HEK293T (cell line): ENCODE results near the gene DMC1.

ENCODE experiments used
- CTCF ChIA-PET: fragments of 350-600 bp; formaldehyde crosslinking; extraction: SDS; loops from one replicate; lab custom pipeline; 2021; ENCODE audit warnings: antibody characterized with exemption, inconsistent platforms; lab: Yijun Ruan, JAX
- POLR2A ChIA-PET: fragments of 350-600 bp; formaldehyde crosslinking; extraction: SDS; loops from one replicate; lab custom pipeline; 2020; ENCODE audit warnings: antibody characterized with exemption, inconsistent platforms; lab: Yijun Ruan, JAX
- DNase-seq: peaks from one replicate; pipeline ENCODE4 v3.0.0; 2012; ENCODE audit warnings: mixed read lengths; ENCODE audit errors: extremely low spot score
- ARNT ChIP-seq: fragments of 450-650 bp; IDR thresholded peaks from 2 replicates; pipeline ENCODE4 v1.6.1; 2017; ENCODE audit warnings: mild to moderate bottlenecking
- BHLHE40 ChIP-seq: fragments of 450-650 bp; IDR thresholded peaks from 2 replicates; pipeline ENCODE4 v1.6.1; 2016; ENCODE audit warnings: mild to moderate bottlenecking, moderate library complexity, borderline replicate concordance
- CTBP1 ChIP-seq: fragments of 450-650 bp; IDR thresholded peaks from 2 replicates; pipeline ENCODE4 v1.6.1; 2016; ENCODE audit warnings: borderline replicate concordance
- ELF4 ChIP-seq: fragments of 450-650 bp; IDR thresholded peaks from 2 replicates; pipeline ENCODE4 v1.6.1; 2017; ENCODE audit warnings: antibody characterized with exemption
- FOXA1 ChIP-seq: fragments of 450-650 bp; IDR thresholded peaks from 2 replicates; pipeline ENCODE4 v1.6.1; 2016; ENCODE audit warnings: mild to moderate bottlenecking
- FOXK2 ChIP-seq: fragments of 450-650 bp; IDR thresholded peaks from 2 replicates; pipeline ENCODE4 v1.6.1; 2016; ENCODE audit warnings: mild to moderate bottlenecking
- FOXM1 ChIP-seq: fragments of 450-650 bp; IDR thresholded peaks from 2 replicates; pipeline ENCODE4 v1.6.1; 2017; ENCODE audit warnings: mild to moderate bottlenecking, borderline replicate concordance
- HDGF ChIP-seq: fragments of 450-650 bp; IDR thresholded peaks from 2 replicates; pipeline ENCODE4 v1.6.1; 2017; ENCODE audit warnings: antibody characterized with exemption, borderline replicate concordance
- L3MBTL2 ChIP-seq: fragments of 450-650 bp; conservative IDR thresholded peaks from 2 replicates; pipeline ENCODE4 v1.6.1; 2016; ENCODE audit warnings: mild to moderate bottlenecking
- LEF1 ChIP-seq: fragments of 450-650 bp; IDR thresholded peaks from 2 replicates; pipeline ENCODE4 v1.6.1; 2017; ENCODE audit warnings: mild to moderate bottlenecking, borderline replicate concordance
- NFRKB ChIP-seq: fragments of 450-650 bp; IDR thresholded peaks from 2 replicates; pipeline ENCODE4 v1.6.1; 2016; ENCODE audit warnings: mild to moderate bottlenecking, moderate library complexity
- PKNOX1 ChIP-seq: fragments of 450-650 bp; IDR thresholded peaks from 2 replicates; pipeline ENCODE4 v1.6.1; 2016
- SP1 ChIP-seq: fragments of 450-650 bp; IDR thresholded peaks from 2 replicates; pipeline ENCODE4 v1.6.1; 2017
- SUZ12 ChIP-seq: fragments of 450-650 bp; IDR thresholded peaks from 2 replicates; pipeline ENCODE4 v1.6.1; 2016; ENCODE audit warnings: mild to moderate bottlenecking
- TARDBP ChIP-seq: fragments of 450-650 bp; IDR thresholded peaks from 2 replicates; pipeline ENCODE4 v1.6.1; 2016
- ZNF384 ChIP-seq: fragments of 450-650 bp; IDR thresholded peaks from 2 replicates; pipeline ENCODE4 v1.6.1; 2016

DMC1 gene

DNA sequence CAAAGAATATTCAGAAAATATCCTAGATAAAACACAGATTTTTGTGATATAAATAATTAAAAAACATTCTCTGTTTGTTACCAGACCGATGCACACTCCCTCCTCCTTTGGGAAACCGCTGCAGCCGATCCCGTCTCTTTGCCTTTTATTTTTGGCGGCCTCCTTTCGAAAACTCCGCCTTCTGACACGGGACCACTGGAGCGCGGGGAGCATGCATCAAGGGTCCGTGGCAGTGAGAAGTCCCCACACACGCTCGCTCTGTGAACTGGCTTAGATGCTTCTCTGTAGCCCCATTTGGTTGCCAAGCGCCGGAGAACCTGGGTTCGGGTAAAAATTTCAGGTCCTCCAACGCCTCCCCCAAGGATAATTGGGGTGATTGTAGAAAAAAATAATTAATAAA lies 80.8 kb downstream of the DMC1 start:
- TF ChIP-seq LEF1 (no peak), ARNT (no peak), FOXM1 (no peak), L3MBTL2 (no peak), CTBP1 (no peak), ZNF384 (no peak), FOXK2 (no peak), SP1 (no peak), PKNOX1 (no peak), FOXA1 (no peak), NFRKB (no peak), TARDBP (no peak), HDGF (no peak)
- no peak for DNase-seq
- CTCF ChIA-PET, result no interaction called here
- POLR2A ChIA-PET, result interaction anchor here (2.1 kb wide), 1 partner anchor 18 kb away, joined by 5 read pairs; no protein-coding TSS in a partner anchor

DNA sequence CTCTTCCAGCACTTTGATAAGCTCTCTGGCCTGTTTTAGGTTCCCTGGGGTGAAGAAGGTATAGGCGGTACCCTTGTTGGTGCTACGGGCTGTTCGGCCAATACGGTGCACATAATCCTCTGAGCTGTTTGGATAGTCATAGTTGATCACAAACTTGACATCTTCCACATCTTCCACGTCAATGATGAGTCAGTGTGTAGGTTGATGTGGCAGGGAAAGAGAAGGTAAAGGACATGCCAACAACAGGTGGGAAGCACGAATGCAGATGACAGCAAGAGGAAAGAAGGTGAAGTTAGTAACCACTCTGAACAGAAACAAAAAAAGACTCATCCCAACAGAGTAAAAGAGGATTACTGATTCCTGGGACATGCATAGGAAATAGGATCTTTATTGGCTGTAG lies 82.0 kb downstream of the DMC1 start:
- no peak for DNase-seq
- ChIA-PET POLR2A (interaction anchor here (1.2 to 1.7 kb wide), 2 partner anchors 10 to 12 kb away, joined by 3 to 6 read pairs; no protein-coding TSS in a partner anchor), CTCF (no interaction called here)
- no peak for TF ChIP-seq NFRKB
- no peak for TF ChIP-seq HDGF
- TF ChIP-seq L3MBTL2, result no peak
- no peak for TF ChIP-seq FOXM1
- no peak for TF ChIP-seq CTBP1
- no peak for TF ChIP-seq SUZ12
- no peak for TF ChIP-seq ARNT
- TF ChIP-seq TARDBP, result no peak
- TF ChIP-seq SP1, result no peak
- TF ChIP-seq ZNF384, result no peak
- no peak for TF ChIP-seq LEF1
- TF ChIP-seq FOXA1, result no peak
- no peak for TF ChIP-seq PKNOX1
- TF ChIP-seq FOXK2, result no peak
- TF ChIP-seq BHLHE40, result no peak

- POLR2A ChIA-PET, result interaction anchor here (1.5 to 2.3 kb wide), 2 partner anchors 9 to 22 kb away, joined by 5 to 9 read pairs; no protein-coding TSS in a partner anchor
- CTCF ChIA-PET, result no interaction called here
- no peak for DNase-seq
- TF ChIP-seq CTBP1 (no peak), ELF4 (no peak), ARNT (no peak), L3MBTL2 (no peak), HDGF (no peak), TARDBP (no peak)
These were observed 84.2 kb downstream of the DMC1 start for GRCh38 chr22:38485783-38486182.

- DNase-seq, result no peak
- CTCF ChIA-PET, result interaction anchor here (0.6 kb wide), 1 partner anchor 88 kb away, joined by 3 read pairs; no protein-coding TSS in a partner anchor
- TF ChIP-seq LEF1 (no peak), CTBP1 (no peak), NFRKB (no peak), FOXA1 (no peak), ZNF384 (no peak), SP1 (no peak), TARDBP (no peak), FOXK2 (no peak), SUZ12 (no peak), HDGF (no peak), FOXM1 (no peak), BHLHE40 (no peak), PKNOX1 (no peak), ELF4 (no peak), L3MBTL2 (no peak), ARNT (no peak)
- POLR2A ChIA-PET, result interaction anchor here (1.0 to 2.3 kb wide), 3 partner anchors 11 to 21 kb away, joined by 3 to 9 read pairs (median 5); partner anchors contain the start of gene KDELR3
These were observed 85.7 kb downstream of the DMC1 start for GRCh38 chr22:38484244-38484643.

DNA sequence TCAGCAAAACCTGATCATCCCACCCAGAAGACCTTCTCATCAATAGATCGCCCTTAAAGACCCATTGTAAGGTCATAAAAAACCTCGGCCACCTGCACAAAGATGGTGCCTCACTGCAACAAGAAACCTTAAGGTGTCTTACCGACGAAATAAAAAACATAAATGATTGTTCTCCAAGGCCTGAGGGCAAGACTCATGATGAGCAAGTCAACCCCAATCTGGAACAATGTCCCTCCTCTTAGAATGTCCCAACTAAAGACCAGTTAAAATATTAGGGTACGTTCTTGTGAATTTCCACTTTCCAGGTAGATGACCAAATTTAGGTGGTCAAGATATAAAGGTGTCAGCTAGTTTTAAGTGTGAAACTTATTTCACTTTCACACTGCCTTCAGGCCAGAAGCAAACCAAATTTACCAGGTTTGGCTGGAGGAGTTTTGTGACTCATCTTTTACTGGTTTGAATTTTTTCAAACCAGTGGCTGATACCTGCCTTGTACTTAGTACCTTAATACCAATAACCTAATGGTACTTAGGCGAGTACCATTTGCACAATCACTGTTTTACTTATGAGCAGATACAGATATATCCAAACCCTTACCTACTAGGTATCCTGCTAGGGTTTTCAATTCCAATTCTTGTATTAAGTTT lies 87.2 kb downstream of the DMC1 start:
- TF ChIP-seq SUZ12 (no peak), TARDBP (no peak), NFRKB (no peak), L3MBTL2 (no peak), ARNT (no peak), ZNF384 (no peak), HDGF (no peak), SP1 (no peak), CTBP1 (no peak), FOXK2 (no peak), FOXA1 (no peak), FOXM1 (no peak), ELF4 (no peak), BHLHE40 (no peak), PKNOX1 (no peak), LEF1 (no peak)
- CTCF ChIA-PET, result interaction anchor here (0.7 kb wide), 1 partner anchor 15 kb away, joined by 3 read pairs; the partner anchor contains the start of gene KDELR3
- POLR2A ChIA-PET, result no interaction called here
- DNase-seq, result no peak
